Measurements from ENCODE around the gene C2CD3. TPM values are rescaled to one million over a fixed set of nuclear protein-coding genes. Genes with fewer than 3 reads are reported as not detected.

C2CD3 gene
- total and polyA plus RNA-seq, 4 donors, result 3.1 to 14.5 (median 6.7) TPM

DNA sequence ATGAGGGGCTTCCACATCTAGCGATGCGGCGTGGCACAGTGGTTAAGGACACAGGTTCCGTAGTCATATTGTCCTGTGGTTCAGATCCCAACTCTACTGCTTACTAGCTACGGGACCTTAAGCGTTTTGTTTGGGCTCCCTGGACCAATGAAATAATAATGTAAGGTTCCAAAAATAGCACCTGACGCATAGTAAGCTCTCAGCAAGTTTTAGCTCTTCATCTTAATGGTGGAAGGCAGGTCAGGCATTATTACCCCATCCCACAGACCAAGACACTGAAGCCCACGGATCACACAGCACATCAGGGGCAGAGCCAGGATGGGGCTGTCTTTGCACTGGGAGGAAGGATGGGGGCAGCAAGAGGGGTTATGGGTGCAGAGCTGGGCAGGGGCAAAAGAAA, 206.9 kb downstream of the C2CD3 start (continued):
- TF ChIP-seq TAF1 (conservative IDR thresholded peaks at IDR 0.05), result no peak

Small RNA genes within 50 kb of the gene (small RNA-seq; reads per million reads assigned to genes)
- gene AP002392.1, result not detected

Other genes with a start within 250 kb of the C2CD3 start
- under 1 TPM in 1 of 2 donors, not detected in 1; 0.08 TPM for gene DNAJB13, start 220.0 kb downstream of the C2CD3 start, total RNA-seq
- gene DNAJB13, start 220.0 kb downstream of the C2CD3 start, polyA plus RNA-seq, result not detected
- gene UCP2, start 188.2 kb downstream of the C2CD3 start, total RNA-seq, result 100 to 1,000 TPM in 1 of 2 donors, 10 to 100 TPM in 1; 11.0 to 137 TPM
- gene UCP2, start 188.2 kb downstream of the C2CD3 start, polyA plus RNA-seq, result 10 to 100 TPM; 10.4 to 16.1 TPM
- 1 to 10 TPM in 1 of 2 donors, under 1 TPM in 1; 0.47 to 1.3 TPM for gene UCP3, start 161.9 kb downstream of the C2CD3 start, total RNA-seq
- under 1 TPM; 0.07 to 0.21 TPM for gene UCP3, start 161.9 kb downstream of the C2CD3 start, polyA plus RNA-seq
- gene PPME1, start 287 bp upstream of the C2CD3 start, total RNA-seq, result 10 to 100 TPM; 14.7 to 47.4 TPM
- 10 to 100 TPM in 1 of 2 donors, 1 to 10 TPM in 1; 9.1 to 12.4 TPM for gene PPME1, start 287 bp upstream of the C2CD3 start, polyA plus RNA-seq
- under 1 TPM; 0.23 to 0.42 TPM for gene P4HA3, start 140.6 kb upstream of the C2CD3 start, total RNA-seq
- under 1 TPM; 0.07 to 0.59 TPM for gene P4HA3, start 140.6 kb upstream of the C2CD3 start, polyA plus RNA-seq
- 1 to 10 TPM; 1.3 to 8.2 TPM for gene PGM2L1, start 227.4 kb upstream of the C2CD3 start, total RNA-seq
- 1 to 10 TPM in 1 of 2 donors, under 1 TPM in 1; 0.33 to 1.0 TPM for gene PGM2L1, start 227.4 kb upstream of the C2CD3 start, polyA plus RNA-seq

Data from liver (tissue), 5 donors.